KMS-11 (cell line): ENCODE data around the gene AVEN.

Source experiments
- H2AFZ ChIP-seq: fragments of 200-600 bp; sonication (generic); 2 replicates; pipeline ENCODE4 v1.6.1; 2016; ENCODE audit warnings: antibody characterized with exemption, mixed run types, low read depth
- H3K27ac ChIP-seq: fragments of 200-600 bp; sonication (generic); 2 replicates; pipeline ENCODE4 v1.6.1; 2016; ENCODE audit warnings: mild to moderate bottlenecking, mixed run types
- H3K27me3 ChIP-seq: fragments of 200-600 bp; sonication (generic); 2 replicates; pipeline ENCODE4 v1.6.1; 2017; ENCODE audit warnings: mild to moderate bottlenecking, low read depth, mixed run types, moderate library complexity; ENCODE audit not compliant: insufficient read depth
- H3K36me3 ChIP-seq: fragments of 200-600 bp; sonication (generic); 2 replicates; pipeline ENCODE4 v1.6.1; 2017; ENCODE audit warnings: mild to moderate bottlenecking, mixed run types; ENCODE audit not compliant: insufficient read depth
- H3K4me1 ChIP-seq: fragments of 200-600 bp; sonication (generic); 2 replicates; pipeline ENCODE4 v1.6.1; 2016; ENCODE audit warnings: mild to moderate bottlenecking, low read depth, mixed run types; ENCODE audit not compliant: poor library complexity, severe bottlenecking
- H3K4me2 ChIP-seq: fragments of 200-600 bp; sonication (generic); 2 replicates; pipeline ENCODE4 v1.7.0; 2016; ENCODE audit warnings: mild to moderate bottlenecking, mixed run types
- H3K4me3 ChIP-seq: fragments of 200-600 bp; sonication (generic); IDR thresholded peaks from 2 replicates; pipeline ENCODE4 v1.6.1; 2017; ENCODE audit warnings: low read depth, low read length, mixed read lengths; ENCODE audit not compliant: insufficient read depth
- H3K79me2 ChIP-seq: fragments of 200-600 bp; sonication (generic); 2 replicates; pipeline ENCODE4 v1.6.1; 2016; ENCODE audit warnings: low read depth, mixed run types; ENCODE audit not compliant: insufficient read depth
- H3K9ac ChIP-seq: fragments of 200-600 bp; sonication (generic); 2 replicates; pipeline ENCODE4 v1.6.1; 2016; ENCODE audit warnings: mild to moderate bottlenecking, mixed run types
- H4K20me1 ChIP-seq: fragments of 200-600 bp; sonication (generic); 2 replicates; pipeline ENCODE4 v1.6.1; 2016; ENCODE audit warnings: mild to moderate bottlenecking, mixed run types; ENCODE audit not compliant: insufficient read depth
- TF ChIP-seq, protein P1 (sequence below): fragments of 200-600 bp; sonication (generic); conservative IDR thresholded peaks from 2 replicates; pipeline ENCODE4 v1.6.1; 2017; ENCODE audit warnings: low read depth, mild to moderate bottlenecking, antibody characterized with exemption, low read length, moderate library complexity, mixed read lengths

Gene AVEN

DNA sequence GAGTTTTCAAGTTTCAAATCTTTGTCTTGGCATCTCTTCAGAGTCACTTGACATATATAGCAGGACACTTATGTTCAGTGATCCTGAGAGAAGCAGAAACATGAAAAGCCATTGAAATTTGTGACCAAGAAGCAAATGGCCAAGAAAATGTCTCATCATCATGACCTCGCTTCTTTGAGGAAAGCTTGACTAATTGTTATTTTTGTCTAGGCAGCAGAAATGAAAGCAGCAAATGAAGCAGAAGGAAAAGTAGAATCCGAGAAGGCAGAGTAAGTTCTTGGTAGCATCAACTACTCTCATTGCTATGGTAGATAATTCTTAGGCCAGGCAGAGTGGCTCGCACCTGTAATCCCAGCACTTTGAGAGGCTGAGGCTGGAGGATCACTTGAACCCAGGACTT is 198.4 kb downstream of the AVEN start:
- H3K27ac ChIP-seq: no peak overlapping the region
- H3K79me2 ChIP-seq: no peaks in the 10 kb centered on the region
- no peaks in the 10 kb centered on the region for H4K20me1 ChIP-seq
- H3K9ac ChIP-seq: no peak overlapping the region
- H3K36me3 ChIP-seq: no peaks in the 10 kb centered on the region
- no peaks in the 10 kb centered on the region for H3K27me3 ChIP-seq
- TF ChIP-seq, protein P1, sequence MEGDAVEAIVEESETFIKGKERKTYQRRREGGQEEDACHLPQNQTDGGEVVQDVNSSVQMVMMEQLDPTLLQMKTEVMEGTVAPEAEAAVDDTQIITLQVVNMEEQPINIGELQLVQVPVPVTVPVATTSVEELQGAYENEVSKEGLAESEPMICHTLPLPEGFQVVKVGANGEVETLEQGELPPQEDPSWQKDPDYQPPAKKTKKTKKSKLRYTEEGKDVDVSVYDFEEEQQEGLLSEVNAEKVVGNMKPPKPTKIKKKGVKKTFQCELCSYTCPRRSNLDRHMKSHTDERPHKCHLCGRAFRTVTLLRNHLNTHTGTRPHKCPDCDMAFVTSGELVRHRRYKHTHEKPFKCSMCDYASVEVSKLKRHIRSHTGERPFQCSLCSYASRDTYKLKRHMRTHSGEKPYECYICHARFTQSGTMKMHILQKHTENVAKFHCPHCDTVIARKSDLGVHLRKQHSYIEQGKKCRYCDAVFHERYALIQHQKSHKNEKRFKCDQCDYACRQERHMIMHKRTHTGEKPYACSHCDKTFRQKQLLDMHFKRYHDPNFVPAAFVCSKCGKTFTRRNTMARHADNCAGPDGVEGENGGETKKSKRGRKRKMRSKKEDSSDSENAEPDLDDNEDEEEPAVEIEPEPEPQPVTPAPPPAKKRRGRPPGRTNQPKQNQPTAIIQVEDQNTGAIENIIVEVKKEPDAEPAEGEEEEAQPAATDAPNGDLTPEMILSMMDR: no peak
- H3K4me1 ChIP-seq: no peaks in the 10 kb centered on the region
- no peak overlapping the region for H2AFZ ChIP-seq
- no peak overlapping the region for H3K4me3 ChIP-seq
- no peak overlapping the region for H3K4me2 ChIP-seq

DNA sequence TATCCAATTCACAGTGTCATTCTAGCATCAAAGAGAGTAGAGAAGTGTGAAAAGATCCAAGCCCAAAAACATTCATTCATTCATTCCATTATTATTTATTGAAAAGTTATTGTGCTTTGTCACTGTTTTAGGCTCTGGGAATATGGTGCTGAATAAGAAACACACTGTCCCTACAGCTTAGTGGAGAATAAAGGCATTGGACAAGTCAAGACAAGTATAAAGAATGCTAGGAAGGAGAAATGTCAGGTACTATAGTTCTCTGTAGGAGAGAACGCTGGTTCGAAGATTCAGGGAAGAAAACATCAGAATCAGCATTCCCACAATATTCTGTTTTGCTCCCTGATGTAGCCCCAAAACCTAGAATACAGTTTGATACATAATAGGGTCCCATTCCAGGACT is 199.5 kb downstream of the AVEN start:
- H2AFZ ChIP-seq: no peak overlapping the region
- no peaks in the 10 kb centered on the region for H3K4me1 ChIP-seq
- H3K27ac ChIP-seq: no peak overlapping the region
- no peaks in the 10 kb centered on the region for H3K79me2 ChIP-seq
- H3K27me3 ChIP-seq: no peaks in the 10 kb centered on the region
- no peak overlapping the region for H3K4me3 ChIP-seq
- no peaks in the 10 kb centered on the region for H3K36me3 ChIP-seq
- TF ChIP-seq, protein P1: no peak
- no peak overlapping the region for H3K4me2 ChIP-seq
- no peaks in the 10 kb centered on the region for H4K20me1 ChIP-seq
- H3K9ac ChIP-seq: no peak overlapping the region

DNA sequence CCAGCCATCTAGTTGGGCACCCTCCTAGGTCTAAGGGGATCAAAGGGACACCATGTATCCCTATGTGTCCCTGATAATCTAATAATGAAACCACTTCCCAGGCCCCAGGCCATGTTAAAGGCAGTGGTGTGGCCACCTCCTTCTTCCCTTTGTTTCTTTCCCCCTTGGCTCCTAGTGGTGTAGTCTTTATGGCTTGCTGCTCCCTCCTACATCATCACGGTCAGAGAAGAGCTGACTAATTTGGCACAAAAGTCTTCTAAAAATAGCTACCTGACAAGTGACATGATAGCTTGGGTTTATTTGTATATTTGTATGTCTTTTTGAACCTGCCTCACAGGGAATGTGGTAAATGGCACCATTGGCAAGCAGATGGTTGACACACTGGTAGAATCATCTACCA is 201.7 kb downstream of the AVEN start:
- Histone ChIP-seq H3K79me2 (no peaks in the 10 kb centered on the region), H4K20me1 (no peaks in the 10 kb centered on the region), H2AFZ (no peak overlapping the region), H3K9ac (no peak overlapping the region), H3K27ac (no peak overlapping the region), H3K27me3 (no peaks in the 10 kb centered on the region), H3K36me3 (no peaks in the 10 kb centered on the region), H3K4me3 (no peak overlapping the region), H3K4me2 (no peak overlapping the region), H3K4me1 (no peaks in the 10 kb centered on the region)
- TF ChIP-seq, protein P1: no peak

DNA sequence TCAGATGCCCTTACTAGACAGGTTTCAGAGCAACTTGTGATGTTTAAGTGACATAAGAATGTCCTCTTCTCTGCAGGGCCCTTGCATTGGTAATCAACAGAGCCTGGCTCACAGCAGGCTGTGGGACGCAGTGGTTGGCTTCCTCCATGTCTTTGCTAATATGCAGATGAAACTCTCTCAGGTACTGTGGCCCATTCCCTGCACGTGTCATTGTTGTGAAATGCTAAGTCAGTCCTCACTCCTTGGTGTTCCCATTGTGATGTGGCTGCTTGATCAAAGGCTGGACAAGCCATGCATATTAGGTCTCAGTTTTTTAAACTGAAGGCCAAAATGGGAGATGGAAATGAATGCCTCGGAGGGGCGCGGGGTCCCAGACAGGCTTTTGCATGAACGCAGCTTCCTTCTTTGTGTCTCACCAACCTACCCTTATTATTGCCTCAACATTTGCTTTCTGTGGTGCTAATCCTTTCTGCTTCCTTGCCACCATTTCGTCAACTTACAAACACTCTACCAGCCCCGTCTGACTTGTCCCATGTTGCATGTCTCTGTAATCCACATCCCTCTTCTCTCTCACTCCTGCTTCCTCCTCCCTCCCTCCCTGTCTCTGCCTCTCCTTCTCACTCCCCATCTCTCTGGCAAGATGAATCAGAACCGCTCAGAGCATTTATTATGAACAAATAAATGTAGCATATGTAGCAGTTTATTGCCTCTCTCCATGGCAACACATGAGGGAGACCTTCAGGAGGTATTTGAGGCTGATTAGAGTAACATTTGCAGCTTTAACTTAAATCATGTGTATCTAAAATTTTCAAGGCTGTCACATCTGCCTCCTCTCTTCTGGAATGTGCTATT is 203.9 kb downstream of the AVEN start:
- Histone ChIP-seq H3K9ac (no peak overlapping the region), H4K20me1 (no peaks in the 10 kb centered on the region), H3K36me3 (no peaks in the 10 kb centered on the region), H3K27me3 (no peaks in the 10 kb centered on the region), H2AFZ (no peak overlapping the region), H3K27ac (no peak overlapping the region), H3K79me2 (no peaks in the 10 kb centered on the region), H3K4me2 (no peak overlapping the region), H3K4me3 (no peak overlapping the region), H3K4me1 (no peaks in the 10 kb centered on the region)
- TF ChIP-seq, protein P1: no peak
